NT2/D1 (cell line): ENCODE data around the gene PLEKHA5.

Experiments used
- DNase-seq: peaks from one replicate; pipeline ENCODE4 v3.0.0-alpha.2; 2011; ENCODE audit warnings: low read depth, low spot score
- H3K27me3 ChIP-seq: 2 replicates; pipeline ENCODE4 v1.6.0; 2011; ENCODE audit warnings: mild to moderate bottlenecking; ENCODE audit not compliant: insufficient read length, insufficient read depth
- H3K36me3 ChIP-seq: 2 replicates; pipeline ENCODE4 v1.6.1; 2011; ENCODE audit warnings: mild to moderate bottlenecking, low read length, mixed read lengths; ENCODE audit not compliant: insufficient read depth, insufficient read length
- H3K4me1 ChIP-seq: 2 replicates; pipeline ENCODE4 v1.5.1; 2011; ENCODE audit not compliant: insufficient read depth, insufficient read length
- H3K4me3 ChIP-seq: 2 replicates; pipeline ENCODE4 v1.5.1; 2011; ENCODE audit warnings: low read depth; ENCODE audit not compliant: insufficient read length
- H3K9ac ChIP-seq: 2 replicates; pipeline ENCODE4 v1.6.0; 2011; ENCODE audit warnings: low read depth; ENCODE audit not compliant: insufficient read length
- H3K9me3 ChIP-seq: 2 replicates; pipeline ENCODE4 v1.5.1; 2011; ENCODE audit warnings: mild to moderate bottlenecking, low read length; ENCODE audit not compliant: insufficient read depth
- SUZ12 ChIP-seq: IDR thresholded peaks from 2 replicates; pipeline ENCODE4 v1.6.1; 2011; ENCODE audit not compliant: insufficient read length, insufficient read depth; ENCODE audit errors: extremely low read depth
- YY1 ChIP-seq: IDR thresholded peaks from 2 replicates; pipeline ENCODE4 v1.6.1; 2011; ENCODE audit not compliant: insufficient read length, insufficient read depth
- ZNF274 ChIP-seq: IDR thresholded peaks from 2 replicates; pipeline ENCODE4 v1.6.1; 2011; ENCODE audit warnings: mild to moderate bottlenecking, low read depth, low read length

The PLEKHA5 gene

GRCh38 chr12:19421503-19422282 is 292.2 kb downstream of the PLEKHA5 start:
- no peaks in the 10 kb centered on the region for H3K36me3 ChIP-seq
- H3K27me3 ChIP-seq = no peaks in the 10 kb centered on the region
- no peak for DNase-seq
- H3K9me3 ChIP-seq = 0 out of 2 replicates have a peak, but pooled peaks cover 8% of the 10 kb centered on the region
- no peaks in the 10 kb centered on the region for H3K4me1 ChIP-seq
- no peak overlapping the region for H3K9ac ChIP-seq
- no peak for TF ChIP-seq SUZ12
- no peak for TF ChIP-seq ZNF274
- no peak for TF ChIP-seq YY1
- no peak overlapping the region for H3K4me3 ChIP-seq

- no peak for DNase-seq
- no peaks in the 10 kb centered on the region for H3K27me3 ChIP-seq
- H3K4me1 ChIP-seq = no peaks in the 10 kb centered on the region
- TF ChIP-seq SUZ12 (no peak), YY1 (no peak), ZNF274 (no peak)
- H3K36me3 ChIP-seq = no peaks in the 10 kb centered on the region
- no peak overlapping the region for H3K9ac ChIP-seq
- H3K9me3 ChIP-seq = 0 out of 2 replicates have a peak, but pooled peaks cover 8% of the 10 kb centered on the region
- no peak overlapping the region for H3K4me3 ChIP-seq
Measured at GRCh38 chr12:19423166-19423930, 293.8 kb downstream of the PLEKHA5 start.
